ENCODE measurements around the gene CNTLN.

- TF ChIP-seq CTCF (conservative IDR thresholded peaks at IDR 0.05; ENCODE audit: low read length) = no peak
- TF ChIP-seq EZH2phosphoT487 (IDR thresholded peaks at IDR 0.05; ENCODE audit: borderline replicate concordance) = no peak
These were observed at the start of gene CNTLN for GRCh38 chr9:17134396-17135294.
